Measurements from ENCODE around the gene AIF1.
A peak's percentile ranks its signal among the peaks of the same experiment; 100 is the strongest.

Gene AIF1

DNA sequence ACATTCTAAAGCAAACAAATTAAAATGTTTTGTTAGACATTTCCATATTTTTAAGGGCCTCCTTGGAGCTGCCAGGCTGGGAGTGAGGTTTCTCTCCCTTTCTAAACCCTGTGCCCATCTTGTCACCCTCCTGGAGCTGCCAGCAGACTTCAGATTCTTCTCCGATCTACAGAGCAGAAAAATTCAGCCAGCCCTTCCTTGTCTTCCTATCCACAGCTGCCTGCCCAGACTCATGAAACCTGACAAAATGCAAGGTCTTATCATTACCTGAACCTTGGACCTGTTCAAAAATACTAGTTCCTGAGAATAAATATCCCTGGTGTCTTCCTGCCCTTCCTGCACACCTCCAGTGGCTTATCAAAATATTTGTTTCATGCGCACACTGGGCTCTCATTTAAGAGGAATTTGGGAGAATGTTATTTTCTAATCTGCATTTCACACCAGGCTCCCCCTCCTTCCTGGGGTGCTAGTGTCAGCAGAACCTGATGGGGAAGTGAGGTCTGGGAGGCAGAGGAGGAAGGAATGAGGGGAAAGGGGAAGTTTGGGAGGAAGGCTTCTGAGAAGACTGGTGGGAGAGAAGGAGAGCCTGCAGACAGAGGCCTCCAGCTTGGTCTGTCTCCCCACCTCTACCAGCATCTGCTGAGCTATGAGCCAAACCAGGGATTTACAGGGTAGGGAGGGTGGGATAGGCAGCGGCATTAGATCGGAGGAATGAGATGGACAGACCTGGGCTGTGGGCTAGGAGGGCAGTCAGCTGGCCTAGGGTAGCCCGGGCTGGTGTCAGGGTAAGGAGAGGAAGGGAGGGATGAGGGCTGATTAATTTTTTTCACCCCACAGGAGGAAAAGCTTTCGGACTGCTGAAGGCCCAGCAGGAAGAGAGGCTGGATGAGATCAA is at the start of gene AIF1:
Gene AIF1 (plus strand): TSS at position 551 of the 895 bp plus-strand sequence. CDS start 96 bp downstream, at position 647.
- H3K27me3 ChIP-seq (ENCODE audit: control insufficient read depth, insufficient read depth, low read length): no peaks in the 10 kb centered on the region
- no peaks in the 10 kb centered on the region for H3K9me3 ChIP-seq (ENCODE audit: control insufficient read depth, insufficient read depth, low read length)
- no peaks in the 10 kb centered on the region for H3K36me3 ChIP-seq (ENCODE audit: control insufficient read depth, insufficient read depth, low read length)
- H3K4me3 ChIP-seq (ENCODE audit: low read depth, low read length): no peak within 1 kb of the TSS
- H3K4me1 ChIP-seq (ENCODE audit: control insufficient read depth, insufficient read depth, low read length): peaks cover 12% of the 10 kb centered on the region
- H3K9ac ChIP-seq (ENCODE audit: low read depth, low read length): peak within 1 kb of the TSS; percentile 8

DNA sequence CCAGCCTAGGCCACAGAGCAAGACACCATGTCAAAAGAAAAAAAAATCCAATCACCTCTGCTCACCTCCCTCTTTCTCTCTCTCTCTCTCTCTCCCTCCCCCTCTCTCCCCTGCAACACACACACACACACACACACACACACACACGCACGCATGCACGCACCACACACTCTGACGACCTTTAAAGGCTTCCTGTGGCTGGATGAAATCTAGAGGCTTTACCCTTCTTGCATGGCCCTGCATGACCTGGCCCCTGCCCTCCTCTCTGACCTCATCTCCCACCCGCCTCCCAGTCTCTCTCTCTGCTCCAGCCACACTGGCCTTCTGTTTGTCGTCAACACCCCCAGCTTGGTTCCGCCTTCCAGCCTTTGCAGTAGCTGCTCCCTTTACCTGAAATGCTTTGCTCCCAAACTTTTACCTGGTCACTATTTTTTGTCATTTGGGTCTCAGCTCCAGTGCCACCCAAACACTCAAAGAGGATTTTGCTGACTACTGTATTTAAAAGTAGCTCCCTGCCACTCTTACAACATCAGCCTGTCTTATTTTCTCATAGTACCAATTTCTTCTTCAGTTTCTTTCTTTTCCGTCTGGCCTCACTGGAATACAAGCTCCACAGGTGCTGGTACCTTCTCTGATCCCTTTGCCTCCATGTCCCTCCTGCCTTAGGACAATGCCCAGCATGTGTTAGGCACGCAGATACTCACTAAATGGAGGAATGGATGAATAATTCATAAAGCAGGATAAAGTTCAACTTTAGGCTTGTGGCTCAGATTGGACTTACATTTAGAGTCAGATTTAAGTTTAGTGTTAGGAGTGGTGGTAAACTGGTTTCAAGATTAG is 47.3 kb upstream of the AIF1 start:
- Histone ChIP-seq H3K9ac (ENCODE audit: low read depth, low read length) (no peak overlapping the region), H3K9me3 (ENCODE audit: control insufficient read depth, insufficient read depth, low read length) (no peaks in the 10 kb centered on the region), H3K4me3 (ENCODE audit: low read depth, low read length) (no peak overlapping the region), H3K36me3 (ENCODE audit: control insufficient read depth, insufficient read depth, low read length) (no peaks in the 10 kb centered on the region), H3K4me1 (ENCODE audit: control insufficient read depth, insufficient read depth, low read length) (no peaks in the 10 kb centered on the region), H3K27me3 (ENCODE audit: control insufficient read depth, insufficient read depth, low read length) (no peaks in the 10 kb centered on the region)

DNA sequence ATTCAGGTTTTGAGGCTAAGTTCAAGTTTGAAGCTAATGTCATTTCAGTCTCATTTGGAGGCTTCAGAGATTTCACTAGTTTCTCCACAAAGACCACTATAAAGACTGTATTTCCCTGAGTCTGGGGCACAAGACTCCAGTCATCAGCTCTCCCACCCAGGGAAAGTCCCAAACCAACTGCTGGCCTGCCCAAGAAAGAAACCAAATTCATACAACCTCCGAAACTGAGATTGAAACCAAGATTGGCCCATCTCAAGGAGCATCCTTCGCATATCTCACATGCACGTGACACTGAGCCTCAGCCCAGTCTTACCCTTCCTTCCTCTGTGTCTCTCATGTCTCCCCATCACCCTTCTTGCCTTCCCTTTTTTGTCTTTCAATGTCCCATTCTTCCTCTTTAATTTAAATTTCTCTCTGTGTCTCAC is 46.5 kb upstream of the AIF1 start:
- H3K4me1 ChIP-seq (ENCODE audit: control insufficient read depth, insufficient read depth, low read length): no peaks in the 10 kb centered on the region
- H3K9me3 ChIP-seq (ENCODE audit: control insufficient read depth, insufficient read depth, low read length): no peaks in the 10 kb centered on the region
- H3K36me3 ChIP-seq (ENCODE audit: control insufficient read depth, insufficient read depth, low read length): no peaks in the 10 kb centered on the region
- H3K27me3 ChIP-seq (ENCODE audit: control insufficient read depth, insufficient read depth, low read length): no peaks in the 10 kb centered on the region
- H3K9ac ChIP-seq (ENCODE audit: low read depth, low read length): no peak overlapping the region
- no peak overlapping the region for H3K4me3 ChIP-seq (ENCODE audit: low read depth, low read length)

DNA sequence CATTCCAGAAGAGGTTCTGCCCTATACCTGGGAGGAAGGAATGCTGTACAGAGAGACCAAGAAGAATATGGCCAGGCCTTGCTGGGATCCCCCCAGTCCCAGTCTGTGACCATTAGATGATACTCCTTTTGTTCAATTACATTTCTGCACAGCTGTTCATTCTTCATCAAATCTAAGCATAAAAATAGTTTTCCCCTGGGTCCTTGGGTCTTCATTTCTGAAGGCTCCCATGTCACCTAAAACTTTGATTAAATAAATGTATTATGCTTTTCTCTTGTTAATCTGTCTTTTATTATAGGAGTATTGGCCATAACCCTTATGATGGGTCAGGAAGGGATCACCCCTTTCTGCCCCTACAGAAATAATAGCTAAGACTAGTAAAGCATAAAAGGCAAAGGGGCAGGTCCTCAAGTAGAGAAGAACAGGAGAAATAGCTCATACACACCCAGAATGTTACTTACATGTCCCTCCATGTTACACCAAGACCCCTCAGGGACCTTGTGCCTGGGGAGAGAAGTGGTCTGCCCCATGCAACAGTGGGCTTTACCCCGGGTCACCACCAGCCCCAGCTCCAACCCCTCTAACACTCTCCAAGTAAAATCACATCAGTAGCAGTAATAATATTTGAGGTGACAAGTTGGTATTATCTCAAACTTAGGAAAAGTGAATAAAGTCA is 45.0 kb upstream of the AIF1 start:
- Histone ChIP-seq H3K27me3 (ENCODE audit: control insufficient read depth, insufficient read depth, low read length) (no peaks in the 10 kb centered on the region), H3K9ac (ENCODE audit: low read depth, low read length) (no peak overlapping the region), H3K9me3 (ENCODE audit: control insufficient read depth, insufficient read depth, low read length) (no peaks in the 10 kb centered on the region), H3K4me1 (ENCODE audit: control insufficient read depth, insufficient read depth, low read length) (no peaks in the 10 kb centered on the region), H3K36me3 (ENCODE audit: control insufficient read depth, insufficient read depth, low read length) (no peaks in the 10 kb centered on the region), H3K4me3 (ENCODE audit: low read depth, low read length) (no peak overlapping the region)

DNA sequence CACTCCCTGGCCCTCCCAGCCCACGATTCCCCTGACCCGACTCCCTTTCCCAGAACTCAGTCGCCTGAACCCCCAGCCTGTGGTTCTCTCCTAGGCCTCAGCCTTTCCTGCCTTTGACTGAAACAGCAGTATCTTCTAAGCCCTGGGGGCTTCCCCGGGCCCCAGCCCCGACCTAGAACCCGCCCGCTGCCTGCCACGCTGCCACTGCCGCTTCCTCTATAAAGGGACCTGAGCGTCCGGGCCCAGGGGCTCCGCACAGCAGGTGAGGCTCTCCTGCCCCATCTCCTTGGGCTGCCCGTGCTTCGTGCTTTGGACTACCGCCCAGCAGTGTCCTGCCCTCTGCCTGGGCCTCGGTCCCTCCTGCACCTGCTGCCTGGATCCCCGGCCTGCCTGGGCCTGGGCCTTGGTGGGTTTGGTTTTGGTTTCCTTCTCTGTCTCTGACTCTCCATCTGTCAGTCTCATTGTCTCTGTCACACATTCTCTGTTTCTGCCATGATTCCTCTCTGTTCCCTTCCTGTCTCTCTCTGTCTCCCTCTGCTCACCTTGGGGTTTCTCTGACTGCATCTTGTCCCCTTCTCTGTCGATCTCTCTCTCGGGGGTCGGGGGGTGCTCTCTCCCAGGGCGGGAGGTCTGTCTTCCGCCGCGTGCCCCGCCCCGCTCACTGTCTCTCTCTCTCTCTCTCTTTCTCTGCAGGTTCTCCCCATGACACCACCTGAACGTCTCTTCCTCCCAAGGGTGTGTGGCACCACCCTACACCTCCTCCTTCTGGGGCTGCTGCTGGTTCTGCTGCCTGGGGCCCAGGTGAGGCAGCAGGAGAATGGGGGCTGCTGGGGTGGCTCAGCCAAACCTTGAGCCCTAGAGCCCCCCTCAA is 42.8 kb upstream of the AIF1 start, which contains the start of gene LTA:
Gene LTA (plus strand): TSS at position 249 of the 871 bp plus-strand sequence. CDS start 454 bp downstream, at position 703.
- Histone ChIP-seq H3K9me3 (ENCODE audit: control insufficient read depth, insufficient read depth, low read length) (no peaks in the 10 kb centered on the region), H3K27me3 (ENCODE audit: control insufficient read depth, insufficient read depth, low read length) (peaks cover 6% of the 10 kb centered on the region), H3K4me3 (ENCODE audit: low read depth, low read length) (no peak within 1 kb of the TSS), H3K36me3 (ENCODE audit: control insufficient read depth, insufficient read depth, low read length) (no peaks in the 10 kb centered on the region), H3K9ac (ENCODE audit: low read depth, low read length) (no peak within 1 kb of the TSS), H3K4me1 (ENCODE audit: control insufficient read depth, insufficient read depth, low read length) (no peaks in the 10 kb centered on the region)

DNA sequence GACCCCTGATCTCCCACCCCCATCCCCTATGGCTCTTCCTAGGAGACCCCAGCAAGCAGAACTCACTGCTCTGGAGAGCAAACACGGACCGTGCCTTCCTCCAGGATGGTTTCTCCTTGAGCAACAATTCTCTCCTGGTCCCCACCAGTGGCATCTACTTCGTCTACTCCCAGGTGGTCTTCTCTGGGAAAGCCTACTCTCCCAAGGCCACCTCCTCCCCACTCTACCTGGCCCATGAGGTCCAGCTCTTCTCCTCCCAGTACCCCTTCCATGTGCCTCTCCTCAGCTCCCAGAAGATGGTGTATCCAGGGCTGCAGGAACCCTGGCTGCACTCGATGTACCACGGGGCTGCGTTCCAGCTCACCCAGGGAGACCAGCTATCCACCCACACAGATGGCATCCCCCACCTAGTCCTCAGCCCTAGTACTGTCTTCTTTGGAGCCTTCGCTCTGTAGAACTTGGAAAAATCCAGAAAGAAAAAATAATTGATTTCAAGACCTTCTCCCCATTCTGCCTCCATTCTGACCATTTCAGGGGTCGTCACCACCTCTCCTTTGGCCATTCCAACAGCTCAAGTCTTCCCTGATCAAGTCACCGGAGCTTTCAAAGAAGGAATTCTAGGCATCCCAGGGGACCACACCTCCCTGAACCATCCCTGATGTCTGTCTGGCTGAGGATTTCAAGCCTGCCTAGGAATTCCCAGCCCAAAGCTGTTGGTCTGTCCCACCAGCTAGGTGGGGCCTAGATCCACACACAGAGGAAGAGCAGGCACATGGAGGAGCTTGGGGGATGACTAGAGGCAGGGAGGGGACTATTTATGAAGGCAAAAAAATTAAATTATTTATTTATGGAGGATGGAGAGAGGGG is 41.6 kb upstream of the AIF1 start:
- H3K27me3 ChIP-seq (ENCODE audit: control insufficient read depth, insufficient read depth, low read length): peaks cover 6% of the 10 kb centered on the region
- H3K4me3 ChIP-seq (ENCODE audit: low read depth, low read length): no peak overlapping the region
- H3K9me3 ChIP-seq (ENCODE audit: control insufficient read depth, insufficient read depth, low read length): no peaks in the 10 kb centered on the region
- no peak overlapping the region for H3K9ac ChIP-seq (ENCODE audit: low read depth, low read length)
- H3K36me3 ChIP-seq (ENCODE audit: control insufficient read depth, insufficient read depth, low read length): no peaks in the 10 kb centered on the region
- peaks cover 3% of the 10 kb centered on the region for H3K4me1 ChIP-seq (ENCODE audit: control insufficient read depth, insufficient read depth, low read length)

DNA sequence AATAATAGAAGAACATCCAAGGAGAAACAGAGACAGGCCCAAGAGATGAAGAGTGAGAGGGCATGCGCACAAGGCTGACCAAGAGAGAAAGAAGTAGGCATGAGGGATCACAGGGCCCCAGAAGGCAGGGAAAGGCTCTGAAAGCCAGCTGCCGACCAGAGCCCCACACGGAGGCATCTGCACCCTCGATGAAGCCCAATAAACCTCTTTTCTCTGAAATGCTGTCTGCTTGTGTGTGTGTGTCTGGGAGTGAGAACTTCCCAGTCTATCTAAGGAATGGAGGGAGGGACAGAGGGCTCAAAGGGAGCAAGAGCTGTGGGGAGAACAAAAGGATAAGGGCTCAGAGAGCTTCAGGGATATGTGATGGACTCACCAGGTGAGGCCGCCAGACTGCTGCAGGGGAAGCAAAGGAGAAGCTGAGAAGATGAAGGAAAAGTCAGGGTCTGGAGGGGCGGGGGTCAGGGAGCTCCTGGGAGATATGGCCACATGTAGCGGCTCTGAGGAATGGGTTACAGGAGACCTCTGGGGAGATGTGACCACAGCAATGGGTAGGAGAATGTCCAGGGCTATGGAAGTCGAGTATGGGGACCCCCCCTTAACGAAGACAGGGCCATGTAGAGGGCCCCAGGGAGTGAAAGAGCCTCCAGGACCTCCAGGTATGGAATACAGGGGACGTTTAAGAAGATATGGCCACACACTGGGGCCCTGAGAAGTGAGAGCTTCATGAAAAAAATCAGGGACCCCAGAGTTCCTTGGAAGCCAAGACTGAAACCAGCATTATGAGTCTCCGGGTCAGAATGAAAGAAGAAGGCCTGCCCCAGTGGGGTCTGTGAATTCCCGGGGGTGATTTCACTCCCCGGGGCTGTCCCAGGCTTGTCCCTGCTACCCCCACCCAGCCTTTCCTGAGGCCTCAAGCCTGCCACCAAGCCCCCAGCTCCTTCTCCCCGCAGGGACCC is 40.6 kb upstream of the AIF1 start:
- no peaks in the 10 kb centered on the region for H3K36me3 ChIP-seq (ENCODE audit: control insufficient read depth, insufficient read depth, low read length)
- H3K9ac ChIP-seq (ENCODE audit: low read depth, low read length): no peak overlapping the region
- no peaks in the 10 kb centered on the region for H3K9me3 ChIP-seq (ENCODE audit: control insufficient read depth, insufficient read depth, low read length)
- H3K27me3 ChIP-seq (ENCODE audit: control insufficient read depth, insufficient read depth, low read length): peaks cover 6% of the 10 kb centered on the region
- H3K4me3 ChIP-seq (ENCODE audit: low read depth, low read length): no peak overlapping the region
- H3K4me1 ChIP-seq (ENCODE audit: control insufficient read depth, insufficient read depth, low read length): peaks cover 3% of the 10 kb centered on the region

DNA sequence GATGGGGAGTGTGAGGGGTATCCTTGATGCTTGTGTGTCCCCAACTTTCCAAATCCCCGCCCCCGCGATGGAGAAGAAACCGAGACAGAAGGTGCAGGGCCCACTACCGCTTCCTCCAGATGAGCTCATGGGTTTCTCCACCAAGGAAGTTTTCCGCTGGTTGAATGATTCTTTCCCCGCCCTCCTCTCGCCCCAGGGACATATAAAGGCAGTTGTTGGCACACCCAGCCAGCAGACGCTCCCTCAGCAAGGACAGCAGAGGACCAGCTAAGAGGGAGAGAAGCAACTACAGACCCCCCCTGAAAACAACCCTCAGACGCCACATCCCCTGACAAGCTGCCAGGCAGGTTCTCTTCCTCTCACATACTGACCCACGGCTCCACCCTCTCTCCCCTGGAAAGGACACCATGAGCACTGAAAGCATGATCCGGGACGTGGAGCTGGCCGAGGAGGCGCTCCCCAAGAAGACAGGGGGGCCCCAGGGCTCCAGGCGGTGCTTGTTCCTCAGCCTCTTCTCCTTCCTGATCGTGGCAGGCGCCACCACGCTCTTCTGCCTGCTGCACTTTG is 39.6 kb upstream of the AIF1 start, which contains the start of gene TNF:
Gene TNF (plus strand): TSS at position 231 of the 567 bp plus-strand sequence. CDS start 177 bp downstream, at position 408.
- Histone ChIP-seq H3K9me3 (ENCODE audit: control insufficient read depth, insufficient read depth, low read length) (no peaks in the 10 kb centered on the region), H3K9ac (ENCODE audit: low read depth, low read length) (no peak within 1 kb of the TSS), H3K4me1 (ENCODE audit: control insufficient read depth, insufficient read depth, low read length) (peaks cover 8% of the 10 kb centered on the region), H3K4me3 (ENCODE audit: low read depth, low read length) (no peak within 1 kb of the TSS), H3K36me3 (ENCODE audit: control insufficient read depth, insufficient read depth, low read length) (no peaks in the 10 kb centered on the region), H3K27me3 (ENCODE audit: control insufficient read depth, insufficient read depth, low read length) (peaks cover 14% of the 10 kb centered on the region)

DNA sequence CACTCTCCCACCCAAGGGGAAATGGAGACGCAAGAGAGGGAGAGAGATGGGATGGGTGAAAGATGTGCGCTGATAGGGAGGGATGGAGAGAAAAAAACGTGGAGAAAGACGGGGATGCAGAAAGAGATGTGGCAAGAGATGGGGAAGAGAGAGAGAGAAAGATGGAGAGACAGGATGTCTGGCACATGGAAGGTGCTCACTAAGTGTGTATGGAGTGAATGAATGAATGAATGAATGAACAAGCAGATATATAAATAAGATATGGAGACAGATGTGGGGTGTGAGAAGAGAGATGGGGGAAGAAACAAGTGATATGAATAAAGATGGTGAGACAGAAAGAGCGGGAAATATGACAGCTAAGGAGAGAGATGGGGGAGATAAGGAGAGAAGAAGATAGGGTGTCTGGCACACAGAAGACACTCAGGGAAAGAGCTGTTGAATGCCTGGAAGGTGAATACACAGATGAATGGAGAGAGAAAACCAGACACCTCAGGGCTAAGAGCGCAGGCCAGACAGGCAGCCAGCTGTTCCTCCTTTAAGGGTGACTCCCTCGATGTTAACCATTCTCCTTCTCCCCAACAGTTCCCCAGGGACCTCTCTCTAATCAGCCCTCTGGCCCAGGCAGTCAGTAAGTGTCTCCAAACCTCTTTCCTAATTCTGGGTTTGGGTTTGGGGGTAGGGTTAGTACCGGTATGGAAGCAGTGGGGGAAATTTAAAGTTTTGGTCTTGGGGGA is 38.9 kb upstream of the AIF1 start:
- Histone ChIP-seq H3K27me3 (ENCODE audit: control insufficient read depth, insufficient read depth, low read length) (peaks cover 16% of the 10 kb centered on the region), H3K4me3 (ENCODE audit: low read depth, low read length) (no peak overlapping the region), H3K9ac (ENCODE audit: low read depth, low read length) (no peak overlapping the region), H3K36me3 (ENCODE audit: control insufficient read depth, insufficient read depth, low read length) (no peaks in the 10 kb centered on the region), H3K4me1 (ENCODE audit: control insufficient read depth, insufficient read depth, low read length) (peaks cover 8% of the 10 kb centered on the region), H3K9me3 (ENCODE audit: control insufficient read depth, insufficient read depth, low read length) (no peaks in the 10 kb centered on the region)
